Measurements from ENCODE around the gene CSH2. TPM values are rescaled to one million over a fixed set of nuclear protein-coding genes. Genes with fewer than 3 reads are reported as not detected.
"Not testable (repeated sequence)": the region's sequence is repeated elsewhere in the genome, so short reads cannot be mapped to it uniquely, and the experiment has no call there.

CSH2 gene
- total RNA-seq, 2 experiments from 2014 or later = not detected

GRCh38 chr17:63911657-63912100 lies 38.2 kb upstream of the CSH2 start:
- POLR2A ChIA-PET = interaction anchor here (2.7 kb wide), 1 partner anchor 234 kb away, joined by 8 read pairs; no protein-coding TSS in a partner anchor
- H3K9me3 Mint-ChIP-seq = no peaks in the 10 kb centered on the region
- H3K27me3 Mint-ChIP-seq = peaks cover 27% of the 10 kb centered on the region
- H3K4me1 Mint-ChIP-seq = no peaks in the 10 kb centered on the region
- peak; percentile 69 for DNase-seq
- H3K36me3 Mint-ChIP-seq (ENCODE audit: low read depth) = no peaks in the 10 kb centered on the region
- H3K27ac Mint-ChIP-seq = no peak overlapping the region
- no peak overlapping the region for H3K4me3 Mint-ChIP-seq
- CTCF ChIA-PET = interaction anchor here (0.6 to 3.9 kb wide), 22 partner anchors 9 to 379 kb away, joined by 3 to 34 read pairs (median 6); partner anchors contain the start of gene ICAM2

- POLR2A ChIA-PET = interaction anchor here (2.7 kb wide), 1 partner anchor 235 kb away, joined by 8 read pairs; no protein-coding TSS in a partner anchor
- no peaks in the 10 kb centered on the region for H3K4me1 Mint-ChIP-seq
- H3K4me3 Mint-ChIP-seq = no peak within 1 kb of the TSS
- CTCF ChIA-PET = interaction anchor here (0.7 to 3.9 kb wide), 22 partner anchors 8 to 380 kb away, joined by 3 to 34 read pairs (median 5); partner anchors contain the start of gene ICAM2
- H3K27me3 Mint-ChIP-seq = peaks cover 27% of the 10 kb centered on the region
- H3K27ac Mint-ChIP-seq = no peak within 1 kb of the TSS
- DNase-seq = no peak
- H3K9me3 Mint-ChIP-seq = no peaks in the 10 kb centered on the region
- H3K36me3 Mint-ChIP-seq (ENCODE audit: low read depth) = no peaks in the 10 kb centered on the region
Observed at GRCh38 chr17:63911041-63911635, 37.7 kb upstream of the CSH2 start, which contains the start of gene CSHL1. TSS of gene CSHL1 (minus strand) at chr17:63911258. CDS start at chr17:63911196, 62 bp downstream.

GRCh38 chr17:63910096-63910495 lies 36.6 kb upstream of the CSH2 start:
- no peaks in the 10 kb centered on the region for H3K9me3 Mint-ChIP-seq
- H3K4me1 Mint-ChIP-seq = no peaks in the 10 kb centered on the region
- H3K27me3 Mint-ChIP-seq = peaks cover 22% of the 10 kb centered on the region
- no peak overlapping the region for H3K4me3 Mint-ChIP-seq
- DNase-seq = no peak
- POLR2A ChIA-PET = interaction anchor here (2.7 kb wide), 1 partner anchor 236 kb away, joined by 8 read pairs; no protein-coding TSS in a partner anchor
- CTCF ChIA-PET = interaction anchor here (0.7 to 3.9 kb wide), 8 partner anchors 9 to 222 kb away, joined by 3 to 34 read pairs (median 17); partner anchors contain the start of gene ICAM2
- no peak overlapping the region for H3K27ac Mint-ChIP-seq
- H3K36me3 Mint-ChIP-seq (ENCODE audit: low read depth) = no peaks in the 10 kb centered on the region

GRCh38 chr17:63909586-63909985 lies 36.1 kb upstream of the CSH2 start:
- H3K4me3 Mint-ChIP-seq; H3K9me3 Mint-ChIP-seq; H3K36me3 Mint-ChIP-seq (ENCODE audit: low read depth); H3K4me1 Mint-ChIP-seq; H3K27ac Mint-ChIP-seq; POLR2A ChIA-PET; DNase-seq: not testable (repeated sequence)
- H3K27me3 Mint-ChIP-seq = peaks cover 22% of the 10 kb centered on the region
- CTCF ChIA-PET = interaction anchor here (3.9 kb wide), 1 partner anchor 116 kb away, joined by 21 read pairs; no protein-coding TSS in a partner anchor

GRCh38 chr17:63907161-63907778 lies 33.8 kb upstream of the CSH2 start:
- DNase-seq; H3K9me3 Mint-ChIP-seq; H3K36me3 Mint-ChIP-seq (ENCODE audit: low read depth); H3K4me3 Mint-ChIP-seq; H3K4me1 Mint-ChIP-seq; H3K27ac Mint-ChIP-seq: not testable (repeated sequence)
- H3K27me3 Mint-ChIP-seq = peaks cover 27% of the 10 kb centered on the region
- ChIA-PET CTCF (interaction anchor here (1.0 to 2.4 kb wide), 5 partner anchors 17 to 226 kb away, joined by 3 to 10 read pairs (median 4); partner anchors contain the start of gene ERN1), POLR2A (interaction anchor here (1.0 kb wide), 1 partner anchor 113 kb away, joined by 4 read pairs; the partner anchor contains the start of gene ICAM2)

- DNase-seq; H3K4me1 Mint-ChIP-seq; H3K27ac Mint-ChIP-seq; H3K36me3 Mint-ChIP-seq (ENCODE audit: low read depth); POLR2A ChIA-PET; H3K4me3 Mint-ChIP-seq; H3K9me3 Mint-ChIP-seq: not testable (repeated sequence)
- H3K27me3 Mint-ChIP-seq = peaks cover 38% of the 10 kb centered on the region
- CTCF ChIA-PET = interaction anchor here (0.6 to 5.1 kb wide), 9 partner anchors 11 to 387 kb away, joined by 3 to 34 read pairs (median 3); no protein-coding TSS in a partner anchor
Observed at GRCh38 chr17:63904796-63905195, 31.3 kb upstream of the CSH2 start.

- H3K9me3 Mint-ChIP-seq; H3K27ac Mint-ChIP-seq; H3K4me3 Mint-ChIP-seq; H3K36me3 Mint-ChIP-seq (ENCODE audit: low read depth): not testable (repeated sequence)
- peaks cover 13% of the 10 kb centered on the region for H3K4me1 Mint-ChIP-seq
- peaks cover 30% of the 10 kb centered on the region for H3K27me3 Mint-ChIP-seq
- peak; percentile 32 for DNase-seq
- ChIA-PET POLR2A (interaction anchor here (1.4 kb wide), 1 partner anchor 226 kb away, joined by 3 read pairs; the partner anchor contains the start of gene ERN1), CTCF (interaction anchor here (0.6 to 5.1 kb wide), 10 partner anchors 9 to 230 kb away, joined by 3 to 34 read pairs (median 6); no protein-coding TSS in a partner anchor)
Observed at GRCh38 chr17:63903787-63904201, 30.3 kb upstream of the CSH2 start.

GRCh38 chr17:63901971-63902370 lies 28.5 kb upstream of the CSH2 start:
- CTCF ChIA-PET = interaction anchor here (0.6 to 5.1 kb wide), 13 partner anchors 9 to 432 kb away, joined by 3 to 34 read pairs (median 4); partner anchors contain the start of gene CSHL1
- not testable (repeated sequence) for H3K36me3 Mint-ChIP-seq (ENCODE audit: low read depth); DNase-seq; H3K27ac Mint-ChIP-seq; H3K9me3 Mint-ChIP-seq; H3K4me3 Mint-ChIP-seq
- H3K4me1 Mint-ChIP-seq = peaks cover 13% of the 10 kb centered on the region
- POLR2A ChIA-PET = interaction anchor here (1.4 kb wide), 1 partner anchor 33 kb away, joined by 3 read pairs; no protein-coding TSS in a partner anchor
- H3K27me3 Mint-ChIP-seq = peaks cover 19% of the 10 kb centered on the region

GRCh38 chr17:63898899-63899798 lies 25.7 kb upstream of the CSH2 start:
- H3K9me3 Mint-ChIP-seq; H3K36me3 Mint-ChIP-seq (ENCODE audit: low read depth); H3K27ac Mint-ChIP-seq; H3K4me3 Mint-ChIP-seq; POLR2A ChIA-PET: not testable (repeated sequence)
- CTCF ChIA-PET = interaction anchor here (0.8 to 1.5 kb wide), 4 partner anchors 10 to 13 kb away, joined by 3 to 5 read pairs (median 3); no protein-coding TSS in a partner anchor
- peaks cover 20% of the 10 kb centered on the region for H3K27me3 Mint-ChIP-seq
- peaks cover 13% of the 10 kb centered on the region for H3K4me1 Mint-ChIP-seq
- DNase-seq = peak; percentile 43

- DNase-seq; H3K4me3 Mint-ChIP-seq; POLR2A ChIA-PET; CTCF ChIA-PET; H3K4me1 Mint-ChIP-seq; H3K27ac Mint-ChIP-seq; H3K36me3 Mint-ChIP-seq (ENCODE audit: low read depth); H3K9me3 Mint-ChIP-seq: not testable (repeated sequence)
- peaks cover 24% of the 10 kb centered on the region for H3K27me3 Mint-ChIP-seq
Observed at GRCh38 chr17:63896524-63897354, 23.3 kb upstream of the CSH2 start, which contains the start of gene CSH1. TSS of gene CSH1 (minus strand) at chr17:63896574. CDS start at chr17:63896511, 63 bp downstream.

- H3K36me3 Mint-ChIP-seq (ENCODE audit: low read depth); CTCF ChIA-PET; DNase-seq; H3K9me3 Mint-ChIP-seq; H3K27ac Mint-ChIP-seq; H3K4me1 Mint-ChIP-seq; POLR2A ChIA-PET; H3K4me3 Mint-ChIP-seq: not testable (repeated sequence)
- H3K27me3 Mint-ChIP-seq = peaks cover 21% of the 10 kb centered on the region
Observed at GRCh38 chr17:63894821-63895220, 21.3 kb upstream of the CSH2 start.

Data from activated CD4-positive, alpha-beta memory T cell treated with anti-CD3 and anti-CD28 coated beads, Interleukin-2, amount 10 ng/mL, durations not matched to agents 7 days and 5 days (primary cell).